ENCODE results near the gene CD34.
"Not testable (repeated sequence)": the region's sequence is repeated elsewhere in the genome, so short reads cannot be mapped to it uniquely, and the experiment has no call there.

Gene CD34

DNA sequence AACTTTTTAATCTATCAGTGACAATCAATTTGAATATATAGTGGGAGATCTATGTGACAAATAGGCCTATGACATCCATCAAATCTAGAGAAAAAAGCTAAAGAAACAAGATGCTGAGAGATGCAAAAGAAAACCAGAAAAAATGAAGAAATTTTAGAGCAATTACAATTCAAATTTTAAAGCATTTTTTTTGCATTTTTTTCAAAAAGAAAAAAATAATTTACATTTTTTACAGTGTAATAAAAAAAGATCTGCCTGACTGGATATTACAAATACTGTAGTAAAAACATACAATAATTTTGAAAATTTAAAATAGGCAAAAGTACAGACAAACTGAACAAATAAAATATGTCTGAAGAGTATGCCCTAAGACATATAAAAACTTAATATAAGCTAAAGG, 14.4 kb downstream of the CD34 start:
- DNase-seq, result no peak

- no peak for DNase-seq
Measured at GRCh38 chr1:207894704-207895103, 16.2 kb downstream of the CD34 start.

DNA sequence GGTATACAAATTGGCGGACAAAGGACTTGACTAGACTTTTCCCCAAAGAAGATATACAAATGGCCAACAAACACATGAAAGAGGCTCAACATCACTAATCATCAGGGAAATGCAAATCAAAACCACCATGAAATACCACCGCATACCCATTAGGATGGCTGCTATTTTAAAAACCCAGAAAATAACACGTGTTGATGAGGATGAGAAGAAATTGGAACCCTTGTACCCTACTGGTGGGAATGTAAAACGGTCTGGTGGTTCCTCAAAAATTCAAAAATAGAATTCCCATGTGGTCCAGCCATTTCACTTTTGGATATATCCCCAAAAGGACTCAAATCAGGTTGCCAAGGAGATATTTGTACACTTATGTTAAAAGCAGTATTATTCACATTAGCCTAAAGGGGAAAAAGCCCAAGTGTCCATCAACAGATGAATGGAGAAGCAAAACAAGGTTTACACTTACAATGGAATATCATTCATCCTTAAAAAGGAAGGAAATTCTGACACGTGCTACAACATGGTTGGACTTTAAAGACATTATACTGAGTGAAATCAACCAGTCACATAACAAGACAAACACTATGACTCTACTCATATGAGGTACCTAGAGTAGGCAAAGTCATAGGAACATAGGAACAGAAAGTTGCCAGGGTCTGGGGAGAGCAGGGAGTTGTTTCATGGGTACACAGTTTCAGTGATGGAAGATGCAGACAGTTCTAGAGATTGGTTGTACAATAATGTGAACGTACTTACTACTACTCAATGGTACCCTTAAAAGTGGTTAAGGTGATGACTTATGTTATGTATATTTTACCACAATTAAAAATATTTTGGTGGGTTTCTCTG, 17.0 kb downstream of the CD34 start:
- DNase-seq, result no peak

GRCh38 chr1:207892764-207893163, 18.2 kb downstream of the CD34 start:
- no peak for DNase-seq

GRCh38 chr1:207891148-207891547, 19.8 kb downstream of the CD34 start:
- no peak for DNase-seq

- no peak for DNase-seq
Measured at GRCh38 chr1:207890136-207890738, 20.7 kb downstream of the CD34 start.

GRCh38 chr1:207888652-207889051, 22.3 kb downstream of the CD34 start:
- DNase-seq, result no peak

DNA sequence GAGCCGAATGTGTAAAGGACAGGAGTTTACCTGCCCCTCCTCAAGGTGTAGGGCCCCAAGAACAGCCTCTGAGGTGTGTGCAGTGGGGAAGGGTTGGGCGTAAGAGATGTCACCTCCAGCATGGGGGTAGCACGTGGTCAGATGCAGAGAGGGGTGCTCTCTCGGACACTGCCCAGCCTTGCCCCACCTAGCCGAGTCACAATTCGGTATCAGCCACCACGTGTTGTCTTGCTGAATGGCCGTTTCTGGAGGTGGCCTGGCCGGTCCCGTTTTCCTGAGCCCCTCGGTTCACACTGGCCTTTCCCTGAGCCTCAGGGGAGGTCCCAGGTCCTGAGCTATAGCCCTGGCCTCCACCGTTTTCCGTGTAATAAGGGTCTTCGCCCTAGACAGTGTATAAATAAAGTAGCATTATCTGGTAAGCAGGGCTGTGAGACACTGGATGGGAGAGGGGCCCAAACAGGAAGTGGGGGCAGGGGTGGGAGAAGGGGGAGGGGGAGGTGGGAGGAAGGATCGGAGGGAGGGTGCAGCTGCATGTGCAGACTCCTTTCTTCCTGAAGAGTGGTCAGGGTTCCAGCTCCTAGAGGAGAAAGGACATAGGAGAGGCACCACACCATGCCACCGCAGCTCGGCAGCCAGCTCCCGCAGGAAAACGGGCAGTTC, 23.3 kb downstream of the CD34 start:
- no peak for DNase-seq

- DNase-seq, result no peak
Measured at GRCh38 chr1:207886227-207886626, 24.7 kb downstream of the CD34 start.

DNA sequence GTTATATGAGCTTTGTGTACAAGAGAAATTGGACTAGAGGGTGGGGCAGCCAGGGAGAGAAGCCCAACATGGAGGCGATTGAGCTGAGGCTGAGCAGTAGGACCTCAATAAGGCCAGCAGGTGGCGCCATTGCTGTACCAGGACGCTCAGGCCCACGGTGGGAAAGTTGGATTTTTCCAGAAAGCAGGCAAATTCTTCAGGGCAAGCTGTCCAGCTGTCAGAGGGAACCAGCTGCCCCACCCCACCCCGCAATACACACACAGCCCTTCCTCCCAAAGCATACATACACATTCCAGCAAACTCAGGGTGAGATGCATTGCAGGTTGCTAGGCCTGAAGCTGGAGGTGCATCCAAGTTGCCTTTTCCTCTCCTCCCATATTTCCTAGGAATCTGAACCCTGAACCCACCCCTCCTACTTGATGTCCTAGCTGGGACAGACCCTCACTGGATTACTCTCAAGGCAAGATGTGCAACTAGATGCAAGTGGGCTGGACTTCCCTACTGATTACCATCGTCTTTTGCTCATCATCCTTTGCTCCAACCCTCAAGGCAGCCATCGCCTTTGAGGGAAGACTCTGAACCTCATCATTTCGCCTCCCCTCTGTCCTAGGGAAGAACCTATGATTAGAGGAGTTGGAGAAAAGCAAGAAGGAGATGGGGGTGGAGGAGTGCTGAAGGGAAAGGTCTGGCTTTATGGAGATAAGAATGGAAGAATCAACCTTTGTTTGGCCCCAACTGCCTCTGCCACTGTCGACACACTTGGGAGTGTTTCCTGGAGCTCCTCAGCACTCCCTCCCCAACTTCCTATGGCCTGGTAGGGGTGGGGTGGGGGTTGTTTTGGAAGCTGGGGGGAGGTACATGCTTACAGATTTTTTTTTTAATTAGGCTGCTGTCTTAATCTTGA, 25.5 kb downstream of the CD34 start:
- DNase-seq, result peak; percentile 48 to 72

DNA sequence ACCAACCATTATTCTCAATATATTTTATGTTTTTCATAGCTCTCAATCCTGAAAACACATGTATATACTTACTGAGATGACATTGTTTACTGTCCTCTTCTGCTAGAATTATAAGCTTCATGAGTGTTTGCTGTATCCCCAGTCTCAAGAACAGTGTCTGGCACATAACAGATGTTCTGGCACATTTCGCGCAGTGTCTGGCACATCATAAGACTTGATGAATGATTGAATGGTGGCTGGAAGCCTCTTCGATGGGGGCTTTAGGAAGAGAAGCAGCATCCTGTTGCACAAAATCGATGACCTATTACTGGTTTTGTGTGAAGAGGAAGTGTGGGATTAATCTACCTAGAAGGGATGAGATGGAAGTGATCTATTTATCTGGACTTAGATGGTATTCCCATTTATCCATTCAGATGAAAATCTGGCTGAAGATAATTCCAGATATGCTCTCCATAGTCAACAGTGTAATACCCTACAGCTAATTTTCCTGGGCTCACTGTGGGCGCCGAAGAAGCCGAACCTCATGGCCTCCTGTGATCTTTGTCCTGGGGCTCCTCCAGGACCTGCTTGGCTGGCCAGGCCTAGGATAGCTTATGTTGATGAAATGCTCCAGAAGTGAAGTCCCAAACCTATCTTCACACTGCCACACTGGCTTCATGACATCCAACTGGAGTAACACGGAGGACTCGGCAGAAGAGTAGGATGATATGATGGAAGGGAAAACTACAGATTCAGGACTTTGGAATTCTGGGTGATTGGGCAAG, 26.5 kb downstream of the CD34 start:
- DNase-seq, result no peak

DNA sequence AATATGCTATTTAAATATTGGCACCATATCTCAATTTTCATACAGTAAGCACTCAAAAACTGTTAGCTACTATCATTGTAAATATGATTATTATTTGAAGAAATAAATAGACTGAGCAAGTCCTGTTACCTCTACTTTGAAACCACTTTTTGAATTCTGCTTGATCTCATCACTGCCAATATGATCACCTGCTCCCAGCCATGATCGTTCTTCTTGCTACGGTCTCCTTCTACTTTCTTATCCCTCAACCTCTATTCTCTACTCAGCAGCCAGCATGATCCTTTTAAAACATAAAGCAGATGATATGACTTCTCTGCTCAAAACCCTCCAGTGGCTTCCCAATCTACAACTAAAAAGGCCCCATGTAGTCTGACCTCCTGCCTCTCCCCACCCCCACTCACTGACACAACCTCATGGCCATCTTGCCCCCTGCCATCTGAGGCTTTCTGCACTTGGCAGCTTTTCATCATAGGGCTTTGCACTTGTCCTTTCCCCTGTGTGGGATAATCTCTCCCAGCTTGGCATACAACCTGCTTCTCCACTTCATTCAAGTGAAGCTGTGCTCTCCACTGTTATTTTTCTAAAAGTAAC, 27.2 kb downstream of the CD34 start:
- DNase-seq, result no peak

DNA sequence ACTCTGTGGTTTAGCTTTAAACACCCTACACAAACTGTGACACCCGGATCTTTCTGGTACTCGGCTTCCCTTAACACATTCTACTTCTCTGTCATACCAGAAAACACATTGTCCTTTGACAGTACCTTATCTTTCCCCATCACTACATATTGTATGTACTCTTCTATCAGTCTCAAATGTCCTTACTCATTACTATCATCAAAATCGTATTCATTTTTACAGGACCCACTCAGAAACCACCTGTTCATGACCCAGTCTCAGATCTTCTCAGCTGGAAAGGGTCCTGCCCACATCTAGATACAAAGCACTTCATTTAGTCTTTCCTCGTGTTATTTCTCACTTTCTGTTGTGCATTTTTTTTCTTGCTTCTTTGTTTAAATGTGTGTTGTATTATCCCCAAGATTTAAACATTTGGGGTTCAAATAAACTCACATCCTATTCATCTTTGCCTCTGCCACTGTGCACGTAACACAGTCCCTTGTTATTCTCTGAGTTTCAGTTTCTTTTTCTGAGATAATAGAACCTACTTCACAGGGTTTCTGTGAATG, 27.7 kb downstream of the CD34 start:
- no peak for DNase-seq

GRCh38 chr1:207882692-207883091, 28.2 kb downstream of the CD34 start:
- DNase-seq, result no peak

DNA sequence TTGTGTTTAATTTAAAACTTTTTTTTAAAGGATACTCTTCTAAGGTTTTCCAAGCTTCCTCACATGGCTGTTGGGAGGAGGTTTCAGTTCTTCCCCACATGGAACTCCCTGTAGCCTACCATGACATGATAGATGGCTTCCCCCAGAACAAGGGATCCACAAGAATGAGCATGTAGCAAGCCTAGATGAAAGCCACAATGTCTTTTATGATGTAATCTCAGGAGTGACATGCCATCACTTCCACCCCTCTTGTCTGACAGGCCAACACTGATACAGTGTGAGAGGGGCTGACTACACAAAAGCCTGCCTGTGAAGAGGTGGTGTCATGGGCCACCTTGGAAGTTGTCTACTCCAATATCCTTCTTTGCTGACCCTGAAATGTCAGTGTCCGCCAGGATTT, 32.0 kb downstream of the CD34 start:
- no peak for DNase-seq

DNA sequence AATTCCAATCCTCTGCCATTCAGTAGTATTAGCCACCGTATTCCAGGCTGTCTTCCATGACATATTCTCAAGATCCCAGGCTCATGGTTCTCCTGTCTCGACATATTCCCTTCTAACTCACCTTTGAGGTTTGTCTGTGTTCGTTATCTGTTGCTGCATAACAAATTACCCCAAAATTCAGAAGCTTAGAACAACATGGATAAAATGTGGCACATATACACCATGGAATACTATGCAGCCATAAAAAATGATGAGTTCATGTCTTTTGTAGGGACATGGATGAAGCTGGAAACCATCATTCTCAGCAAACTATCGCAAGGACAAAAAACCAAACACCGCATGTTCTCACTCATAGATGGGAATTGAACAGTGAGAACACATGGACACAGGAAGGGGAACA, 33.0 kb downstream of the CD34 start:
- not testable (repeated sequence) for DNase-seq

DNA sequence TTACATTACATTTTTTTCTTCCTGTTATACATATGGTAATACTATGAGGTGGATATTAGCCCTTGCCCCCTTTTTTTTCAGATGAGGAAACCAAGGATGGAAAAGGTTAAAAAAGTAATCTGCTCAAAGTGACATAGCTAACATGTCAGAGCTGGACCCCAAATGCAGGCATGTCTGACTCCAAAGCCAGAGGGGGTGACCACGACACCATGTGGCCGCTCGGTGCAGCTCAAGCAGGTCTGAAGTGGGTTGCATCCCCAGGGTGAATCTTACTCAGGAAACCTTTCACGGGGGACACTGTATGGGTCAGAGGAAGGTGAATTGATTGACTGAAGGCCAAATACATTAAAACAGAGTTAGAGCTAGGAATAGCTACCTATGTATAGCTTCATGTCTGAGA, 34.8 kb downstream of the CD34 start:
- DNase-seq, result no peak

GRCh38 chr1:207875532-207875931, 35.4 kb downstream of the CD34 start:
- DNase-seq, result no peak

DNA sequence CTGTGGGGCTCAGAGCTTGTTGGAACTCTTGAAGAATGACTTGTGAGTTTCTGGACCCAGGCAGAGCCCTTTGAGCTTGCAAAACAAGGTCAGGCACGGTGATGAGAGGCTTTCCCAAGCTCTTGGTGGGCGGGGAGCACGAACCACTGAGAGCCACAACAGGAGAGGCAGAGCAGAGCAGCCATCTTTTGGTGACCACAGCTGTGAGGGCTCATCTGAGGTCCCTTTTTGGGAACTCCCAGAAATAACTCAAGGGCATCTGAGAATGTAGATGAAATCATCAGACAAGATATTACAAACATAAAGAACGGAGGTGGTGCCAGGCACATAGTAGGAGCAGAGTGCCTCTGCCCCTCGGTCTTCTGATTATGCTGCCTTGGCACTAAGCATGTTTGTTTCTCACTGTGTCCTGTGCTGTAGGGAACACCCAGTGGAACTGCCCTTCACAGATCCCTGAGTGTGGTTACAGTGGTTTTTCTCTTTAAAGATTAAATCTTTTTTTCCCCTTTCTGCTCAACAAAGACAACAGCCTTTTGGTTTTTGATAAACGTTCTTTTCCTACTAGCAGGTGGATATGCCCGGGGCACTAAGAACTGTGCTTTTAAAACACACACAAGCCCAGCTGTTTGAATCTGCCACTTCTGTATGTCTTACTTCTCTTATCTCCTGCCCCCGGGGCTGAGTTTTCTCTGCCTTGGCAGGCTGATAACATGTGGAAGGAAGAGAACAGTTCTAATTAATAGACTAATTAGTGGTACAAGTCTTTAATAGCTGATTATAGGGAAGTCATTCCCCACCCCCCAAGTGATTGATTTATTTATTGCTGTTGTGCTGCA, 37.7 kb downstream of the CD34 start:
- DNase-seq, result no peak

DNA sequence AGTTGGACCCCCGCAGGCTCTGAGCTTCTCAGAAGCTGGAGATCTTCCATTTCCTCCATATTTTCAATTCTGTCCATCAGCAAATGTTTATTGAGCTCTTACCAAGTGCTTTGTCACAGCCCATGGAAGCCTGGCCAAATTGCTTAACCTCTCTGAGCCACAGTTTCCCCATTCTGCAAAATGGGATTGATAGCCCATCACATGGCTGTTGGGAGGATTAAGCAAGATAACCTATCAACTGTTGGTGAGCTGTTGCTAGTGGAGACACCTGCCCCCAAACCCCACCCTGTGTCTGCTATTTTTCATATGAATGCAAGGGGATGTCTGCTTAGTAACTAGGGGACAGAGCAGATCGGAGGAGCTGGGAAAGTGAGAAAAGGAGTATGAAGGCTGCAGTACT, 38.3 kb downstream of the CD34 start:
- DNase-seq, result no peak

All from NCI-H1930 (cell line).